DMS153 treated with DMSO at 0.1 percent for 48 hours (cell line): ENCODE data around the gene ACAA2.

Experiments used
- DNase-seq: peaks from one replicate; lab custom pipeline; 2025; ENCODE audit not compliant: unreplicated experiment; lab: John Stamatoyannopoulos, UW

Gene ACAA2

DNA sequence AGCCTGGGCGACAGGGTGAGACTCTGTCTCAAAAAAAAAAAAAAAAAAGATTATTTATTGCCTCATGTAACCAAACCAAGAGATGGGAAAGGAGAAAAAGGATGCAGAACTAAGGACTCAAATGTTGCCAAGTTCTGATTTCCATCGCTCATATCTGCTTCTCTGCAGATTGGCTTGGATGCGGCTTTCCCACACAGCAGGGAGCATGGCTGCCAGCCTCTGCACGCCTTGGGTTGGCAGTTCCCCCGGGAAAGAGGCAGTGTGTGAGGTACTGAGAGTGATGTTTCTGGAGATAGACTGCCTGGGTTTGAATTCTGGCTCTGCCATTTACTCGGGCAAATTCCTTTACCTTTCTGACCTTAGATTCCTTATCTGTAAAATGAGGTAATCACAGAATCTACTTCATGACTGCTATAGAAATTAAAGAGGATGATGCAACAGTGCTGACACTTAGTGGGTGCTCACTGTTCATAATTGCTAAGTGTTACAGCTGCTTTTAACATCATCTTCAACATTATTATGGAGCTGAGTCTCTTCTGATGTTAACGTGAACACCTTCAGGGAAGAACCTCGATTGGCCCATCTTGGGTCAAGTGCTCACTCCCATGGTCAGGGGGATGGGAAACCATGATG lies 68.8 kb downstream of the ACAA2 start:
- no peak for DNase-seq

DNA sequence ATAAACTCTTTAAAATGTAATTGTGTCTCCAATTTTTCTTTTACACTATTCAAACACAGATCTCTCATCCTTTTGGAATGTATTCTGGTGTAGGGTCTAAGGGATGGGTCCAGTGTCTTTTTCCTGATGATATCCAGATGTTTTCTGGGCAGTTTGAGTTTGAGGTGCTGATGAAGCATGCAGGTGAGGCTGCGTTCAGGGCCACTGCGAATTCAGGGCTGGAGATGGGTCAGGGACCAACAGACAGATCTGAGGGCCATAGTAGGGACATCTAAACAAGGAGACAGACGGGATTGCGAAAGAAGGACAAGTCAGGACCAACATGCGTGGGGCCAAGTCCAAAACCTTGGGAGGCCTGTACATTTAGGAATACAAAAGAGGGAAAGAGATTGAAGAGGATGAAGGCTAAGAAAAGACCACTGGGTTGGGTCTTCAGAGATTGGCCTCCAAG lies 70.2 kb downstream of the ACAA2 start:
- no peak for DNase-seq

DNA sequence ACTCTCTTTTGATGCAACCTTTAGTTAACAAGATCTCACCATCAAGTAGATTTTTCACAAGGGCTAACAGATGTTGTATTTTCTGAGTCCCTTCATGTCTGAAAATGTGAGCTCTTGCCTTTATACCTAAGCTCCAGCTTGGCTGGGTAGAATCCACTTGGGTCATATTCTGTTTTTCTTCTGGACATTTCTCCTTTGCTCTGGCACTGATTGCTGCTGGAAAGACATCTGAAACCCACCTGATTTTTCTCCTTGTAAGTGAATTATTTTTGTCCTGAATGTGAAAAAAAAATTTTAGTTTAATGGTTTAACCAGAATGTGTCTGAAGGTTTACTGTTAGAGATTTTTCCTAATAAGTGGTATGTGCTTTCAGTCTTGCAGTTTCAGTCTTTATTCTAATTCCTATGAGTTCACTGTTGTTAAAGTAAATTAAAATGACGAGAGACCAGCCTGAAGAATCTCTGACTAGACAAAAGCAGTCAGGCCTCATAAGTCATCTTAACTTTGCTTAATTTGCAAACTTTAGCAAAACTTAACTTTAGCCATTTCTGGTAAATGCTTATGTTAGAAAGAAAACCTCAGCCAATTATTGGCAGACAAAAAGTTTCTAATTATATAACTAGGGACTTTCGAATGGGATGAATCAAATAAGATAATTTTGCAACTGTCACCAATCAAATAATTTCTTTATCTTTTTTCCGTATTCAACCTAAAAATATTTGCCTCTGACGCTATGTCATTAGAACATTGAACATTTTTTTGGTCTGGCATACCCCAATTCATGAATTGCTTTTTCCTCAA lies 70.8 kb downstream of the ACAA2 start:
- DNase-seq: no peak

DNA sequence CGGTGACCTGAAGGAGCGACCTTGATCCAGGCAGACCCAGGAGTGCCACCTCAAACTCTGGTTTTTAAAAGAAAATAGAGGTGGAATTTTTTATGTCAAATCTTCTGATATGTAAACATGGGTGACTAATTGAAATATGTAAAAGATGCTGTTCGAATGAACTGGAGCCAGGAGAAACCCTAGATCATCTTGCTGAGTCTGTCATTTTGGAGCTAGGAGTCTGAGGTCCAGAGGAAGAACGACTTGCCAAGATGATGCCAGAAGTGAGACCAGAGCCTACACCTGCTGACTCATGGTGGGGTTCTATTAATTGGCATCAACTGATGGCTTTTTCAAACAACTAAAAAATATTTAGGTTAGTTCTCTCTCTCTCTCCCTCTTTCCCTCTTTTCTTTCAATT lies 74.1 kb downstream of the ACAA2 start:
- DNase-seq: no peak

GRCh38 chr18:49738721-49739120 lies 74.6 kb downstream of the ACAA2 start:
- no peak for DNase-seq

DNA sequence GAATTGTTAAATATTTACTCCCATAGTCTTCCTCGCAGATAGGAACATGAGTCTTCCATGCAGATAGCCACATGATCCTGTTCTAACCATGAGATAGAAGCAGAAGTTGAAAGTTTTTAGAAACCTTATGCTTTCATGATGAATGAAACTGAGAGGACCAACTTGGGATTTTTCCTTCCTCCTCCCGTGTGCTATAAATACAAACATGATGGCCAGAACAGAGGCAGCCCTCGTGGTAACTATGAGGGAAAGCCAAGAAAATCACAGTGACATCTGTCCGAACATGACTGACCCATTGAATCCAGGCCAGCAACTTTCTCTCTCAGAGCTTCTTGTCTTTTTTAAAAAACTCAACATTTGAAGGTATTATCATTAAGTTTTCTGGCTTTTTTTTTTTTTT lies 78.5 kb downstream of the ACAA2 start:
- no peak for DNase-seq

GRCh38 chr18:49733896-49734585 lies 79.3 kb downstream of the ACAA2 start:
- DNase-seq: no peak

DNA sequence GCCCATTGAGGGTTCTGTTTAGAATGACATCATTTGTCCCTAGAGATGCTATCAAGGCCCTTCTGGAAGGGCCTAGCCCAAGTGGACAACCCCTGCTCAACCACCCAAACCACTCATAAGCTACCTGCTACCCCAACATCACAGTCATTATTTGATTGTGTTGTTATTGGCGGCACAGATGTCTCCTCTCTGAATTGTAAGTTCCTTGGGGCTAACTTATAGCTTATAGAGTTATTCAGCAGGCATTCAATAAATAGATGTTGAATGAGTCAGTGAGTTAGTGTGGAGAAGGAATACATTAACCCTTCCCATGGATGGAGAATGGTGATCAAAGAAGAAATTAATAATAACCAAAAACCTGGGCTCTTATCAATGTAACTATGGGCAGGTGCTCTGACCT lies 80.0 kb downstream of the ACAA2 start:
- no peak for DNase-seq
